Measurements from ENCODE around the gene SESTD1.
"Not testable (repeated sequence)": the region's sequence is repeated elsewhere in the genome, so short reads cannot be mapped to it uniquely, and the experiment has no call there.

Gene SESTD1

DNA sequence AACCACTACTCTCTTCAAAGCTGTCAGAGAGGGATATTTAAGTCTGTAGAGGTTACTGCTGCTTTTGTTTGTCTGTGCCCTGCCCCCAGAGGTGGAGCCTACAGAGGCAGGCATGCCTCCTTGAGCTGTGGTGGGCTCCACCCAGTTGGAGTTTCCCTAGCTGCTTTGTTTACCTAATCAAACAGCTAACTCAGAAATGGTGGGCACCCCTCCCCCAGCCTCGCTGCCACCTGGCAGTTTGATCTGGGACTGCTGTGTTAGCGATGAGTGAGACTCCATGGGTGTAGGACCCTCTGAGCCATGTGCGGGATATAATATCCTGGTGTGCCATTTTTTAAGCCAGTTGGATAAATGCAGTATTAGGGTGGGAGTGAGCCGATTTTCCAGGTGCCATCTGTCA lies 171.7 kb downstream of the SESTD1 start:
- in situ Hi-C loops (cut with HindIII; ENCODE audit: low pct_ligation_motif_present, low pct_unique_long_range_greater_than_20kb, low sequenced_read_pairs); DNase-seq: not testable (repeated sequence)

DNA sequence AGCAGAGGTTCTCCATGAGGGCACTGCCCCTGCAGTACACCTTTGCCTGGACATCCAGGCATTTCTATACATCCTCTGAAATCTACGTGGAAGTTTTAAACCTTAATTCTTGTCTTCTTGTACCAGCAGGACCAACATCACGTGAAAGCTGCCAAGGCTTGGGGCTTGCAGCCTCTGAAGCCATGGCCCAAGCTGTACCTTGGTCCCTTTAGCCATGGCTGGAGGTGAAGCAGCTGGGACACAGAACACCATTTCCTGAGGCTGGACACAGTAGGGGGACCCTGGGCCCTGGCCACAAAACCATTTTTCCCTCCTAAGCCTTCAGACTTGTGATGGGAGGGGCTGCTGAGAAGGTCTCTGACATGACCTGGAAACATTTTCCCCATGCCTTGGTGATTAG lies 181.9 kb downstream of the SESTD1 start:
- DNase-seq = no peak
- in situ Hi-C loops (cut with HindIII; ENCODE audit: low pct_ligation_motif_present, low pct_unique_long_range_greater_than_20kb, low sequenced_read_pairs) = no loop called here

DNA sequence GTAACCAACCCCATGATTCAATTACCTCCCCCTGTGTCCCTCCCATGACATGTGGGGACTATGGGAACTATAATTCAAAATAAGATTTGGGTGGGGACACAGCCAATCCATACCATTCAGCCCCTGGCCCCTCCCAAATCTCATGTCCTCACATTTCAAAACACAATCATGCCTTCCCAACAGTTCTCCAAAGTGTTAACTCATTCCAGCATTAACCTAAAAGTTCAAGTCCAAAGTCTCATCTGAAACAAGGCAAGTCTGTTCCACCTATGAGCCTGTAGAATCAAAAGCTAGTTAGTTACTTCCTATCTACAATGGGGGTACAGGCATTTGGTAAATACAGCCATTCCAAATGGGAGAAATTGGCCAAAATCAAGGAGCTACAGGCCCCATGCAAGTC lies 182.7 kb downstream of the SESTD1 start:
- DNase-seq = no peak
- in situ Hi-C loops (cut with HindIII; ENCODE audit: low pct_ligation_motif_present, low pct_unique_long_range_greater_than_20kb, low sequenced_read_pairs) = no loop called here

DNA sequence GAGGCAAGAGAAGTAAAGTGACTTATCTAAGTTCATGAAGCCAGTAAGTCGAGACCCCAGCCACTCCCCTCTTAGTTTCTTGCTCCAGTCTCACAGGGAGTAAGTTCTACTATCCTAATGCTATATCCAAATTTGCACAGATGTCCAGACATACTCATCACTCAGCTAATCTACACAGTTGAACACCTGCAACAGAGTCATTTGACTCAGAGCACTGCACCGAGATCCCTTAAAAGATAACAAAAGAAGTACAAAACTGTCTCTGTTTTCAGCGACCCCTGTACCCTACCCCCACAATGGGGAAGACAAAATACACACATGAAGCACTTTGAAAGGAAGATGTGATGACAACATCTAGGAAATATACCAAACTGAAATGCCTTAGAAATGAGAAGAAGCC lies 192.1 kb downstream of the SESTD1 start:
- DNase-seq = no peak

DNA sequence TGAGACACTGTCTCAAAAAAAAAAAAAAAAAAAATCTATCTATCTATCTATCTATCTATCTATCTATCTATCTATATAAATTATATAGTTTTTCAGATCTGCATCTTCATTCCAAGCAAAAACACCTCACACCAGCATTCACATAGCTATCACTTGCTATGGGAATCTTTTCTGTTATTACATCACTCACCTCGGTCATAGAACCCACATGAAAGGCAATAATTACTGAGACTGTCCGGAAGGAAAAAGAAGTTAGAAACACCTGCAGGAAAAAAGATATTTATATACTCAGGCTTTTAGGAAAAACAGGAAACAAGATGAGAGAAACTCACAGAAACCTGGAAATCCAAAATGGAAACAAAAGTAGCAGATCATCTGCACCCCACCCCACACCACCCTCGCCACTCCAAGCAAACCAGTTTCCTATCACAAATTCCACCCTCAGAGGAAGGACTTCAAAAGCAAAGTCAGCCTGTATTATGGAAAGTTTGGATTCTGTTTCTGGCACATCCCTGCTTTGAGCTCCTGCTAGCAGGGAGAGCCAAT lies 192.7 kb downstream of the SESTD1 start:
- in situ Hi-C loops (cut with HindIII; ENCODE audit: low pct_ligation_motif_present, low pct_unique_long_range_greater_than_20kb, low sequenced_read_pairs) = no loop called here
- DNase-seq = no peak

More for the DNA sequence above, 192.1 kb downstream of the SESTD1 start:
- in situ Hi-C loops (cut with HindIII; ENCODE audit: low pct_ligation_motif_present, low pct_unique_long_range_greater_than_20kb, low sequenced_read_pairs) = no loop called here

DNA sequence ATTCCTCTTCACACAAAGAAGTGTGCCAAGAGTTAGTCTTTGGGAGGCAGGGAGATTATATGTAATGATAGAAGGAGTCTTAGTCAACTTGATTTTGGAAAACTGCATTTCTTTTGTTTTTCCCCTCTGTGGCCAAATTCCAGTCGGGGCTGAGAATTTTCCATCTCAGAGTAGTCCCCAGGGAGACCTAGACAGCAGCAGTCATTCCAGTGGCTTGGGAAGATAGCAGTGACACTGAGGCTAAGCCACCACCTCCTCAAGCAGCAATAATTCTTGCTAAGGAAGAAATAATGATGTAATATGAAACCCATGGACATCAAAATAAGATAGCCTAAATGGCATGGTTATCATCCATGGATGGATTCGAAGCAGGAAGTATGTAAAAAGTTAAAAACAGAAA lies 193.7 kb downstream of the SESTD1 start:
- in situ Hi-C loops (cut with HindIII; ENCODE audit: low pct_ligation_motif_present, low pct_unique_long_range_greater_than_20kb, low sequenced_read_pairs) = no loop called here
- no peak for DNase-seq

DNA sequence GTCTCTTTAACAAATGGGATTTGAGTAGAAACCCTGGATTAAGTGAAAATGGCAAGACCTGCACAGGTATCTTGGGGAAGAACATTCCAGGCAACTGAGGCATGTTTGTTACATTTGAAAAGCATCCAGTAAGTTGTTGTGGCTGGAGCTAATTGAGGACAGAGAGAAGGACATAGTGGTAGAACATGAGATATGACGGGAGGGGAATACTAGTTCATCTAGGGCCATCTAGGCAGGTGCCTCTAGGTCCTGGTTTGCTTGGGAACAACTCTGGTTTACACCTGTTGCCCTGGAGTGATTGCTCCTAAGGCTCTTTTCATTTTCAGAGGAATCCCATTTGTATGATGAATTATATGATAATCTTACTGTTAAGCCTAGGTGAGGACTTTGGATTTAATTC lies 194.9 kb downstream of the SESTD1 start:
- in situ Hi-C loops (cut with HindIII; ENCODE audit: low pct_ligation_motif_present, low pct_unique_long_range_greater_than_20kb, low sequenced_read_pairs) = no loop called here
- no peak for DNase-seq

DNA sequence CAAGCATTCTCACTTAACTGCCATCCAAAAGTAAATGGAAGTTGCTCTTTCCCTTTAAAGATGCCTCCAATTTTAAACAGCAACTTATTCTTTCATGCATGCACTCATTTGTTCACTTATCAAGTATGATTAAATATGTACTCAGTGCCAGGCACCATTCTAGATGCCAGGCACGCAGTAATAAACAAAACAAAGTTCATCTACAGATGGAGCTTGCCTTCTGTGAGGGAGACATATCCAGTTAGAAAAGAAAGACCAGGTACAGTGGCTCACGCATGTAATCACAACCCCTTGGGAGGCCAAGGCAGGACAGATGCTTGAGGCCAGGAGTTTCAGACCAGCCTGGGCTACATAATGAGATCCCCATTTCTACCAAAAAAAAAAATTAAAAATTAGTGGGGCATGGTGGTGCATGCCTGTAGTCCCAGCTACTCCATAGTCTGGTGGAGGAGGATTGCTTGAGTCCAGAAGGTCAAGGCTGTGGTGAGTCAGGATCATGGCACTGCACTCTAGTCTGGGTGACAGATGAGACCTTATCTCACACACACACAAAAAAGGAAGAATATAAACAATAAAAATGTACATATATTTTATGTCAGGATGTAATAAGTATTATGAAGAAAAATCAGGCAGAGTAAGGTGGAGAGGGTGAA lies 195.5 kb downstream of the SESTD1 start:
- in situ Hi-C loops (cut with HindIII; ENCODE audit: low pct_ligation_motif_present, low pct_unique_long_range_greater_than_20kb, low sequenced_read_pairs) = no loop called here
- DNase-seq = no peak

DNA sequence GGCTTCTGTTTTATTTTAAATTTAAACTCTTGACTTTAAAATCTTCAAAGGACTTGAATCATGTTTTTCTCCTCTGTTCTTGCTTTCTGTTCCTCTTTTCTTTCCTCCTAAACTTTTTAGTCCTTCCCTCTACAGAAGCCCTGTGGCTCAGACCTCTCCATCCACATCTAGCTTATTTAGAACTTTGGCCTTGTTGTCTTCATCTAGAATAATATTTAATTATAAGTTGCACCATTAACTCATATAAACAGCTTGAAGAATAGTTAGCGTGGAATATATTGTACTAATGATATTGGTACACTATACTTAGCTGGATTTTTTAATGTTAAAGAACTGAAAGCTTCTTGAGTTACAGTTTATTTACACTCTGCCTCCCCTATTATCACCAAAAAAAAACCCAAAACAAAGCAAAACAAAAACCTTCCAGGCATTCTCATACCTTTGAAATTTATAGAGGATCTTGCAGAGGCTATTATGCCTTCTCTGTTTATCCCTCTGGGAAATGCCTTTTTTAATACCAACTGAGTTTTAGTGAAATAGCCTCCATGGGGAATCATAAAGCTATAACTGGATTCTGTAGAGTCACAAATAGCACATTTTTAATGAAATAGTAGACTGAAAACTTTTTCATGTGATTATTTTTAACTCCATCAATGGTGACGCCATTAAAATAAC lies 205.5 kb downstream of the SESTD1 start:
- in situ Hi-C loops (cut with HindIII; ENCODE audit: low pct_ligation_motif_present, low pct_unique_long_range_greater_than_20kb, low sequenced_read_pairs) = no loop called here
- DNase-seq = no peak

DNA sequence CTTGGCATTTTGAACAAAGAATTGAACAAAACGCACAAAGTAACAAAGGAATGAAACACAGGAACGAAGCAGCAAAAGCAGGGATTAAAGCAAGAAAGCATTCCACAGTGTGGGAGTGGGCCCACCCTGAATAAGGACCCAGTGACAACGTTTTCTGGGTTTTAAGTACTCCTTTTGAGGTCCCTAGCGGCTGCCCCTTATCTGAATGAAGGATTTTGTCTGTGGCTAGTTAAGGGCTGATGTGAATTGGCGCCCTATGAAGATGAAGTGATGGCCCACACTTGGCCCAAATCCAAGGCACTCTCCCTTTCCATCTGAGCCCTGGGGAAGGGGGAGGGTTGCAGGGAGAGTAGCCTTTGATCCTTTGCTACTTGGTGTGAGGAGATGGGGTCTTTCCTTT lies 206.9 kb downstream of the SESTD1 start:
- DNase-seq = no peak
- in situ Hi-C loops (cut with HindIII; ENCODE audit: low pct_ligation_motif_present, low pct_unique_long_range_greater_than_20kb, low sequenced_read_pairs) = no loop called here

DNA sequence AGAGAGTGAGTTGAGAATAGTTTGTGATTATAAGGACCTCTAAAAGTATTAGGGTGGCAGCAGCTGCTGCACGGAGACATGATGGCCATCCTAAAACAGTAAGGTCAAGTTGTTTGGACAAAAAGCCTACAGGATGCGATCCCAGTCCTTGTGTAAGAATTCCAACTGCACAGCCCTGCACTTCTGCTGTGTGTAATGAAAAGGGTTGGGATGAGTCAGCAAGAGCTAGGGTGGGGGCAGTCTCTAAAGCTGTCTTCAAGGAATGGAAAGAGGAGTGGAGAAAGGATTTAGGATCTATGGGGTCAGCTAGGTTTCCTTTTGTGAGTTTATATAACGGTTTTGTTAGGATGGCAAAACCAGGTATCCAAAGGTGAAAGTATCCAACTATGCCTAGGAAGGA lies 211.1 kb downstream of the SESTD1 start:
- in situ Hi-C loops (cut with HindIII; ENCODE audit: low pct_ligation_motif_present, low pct_unique_long_range_greater_than_20kb, low sequenced_read_pairs); DNase-seq: not testable (repeated sequence)
